GM12872 (cell line): ENCODE data around the gene ZNRF2.

Source experiments
- TF ChIP-seq, protein P1 (sequence below): IDR thresholded peaks from 3 replicates; pipeline ENCODE4 v1.5.1; 2011; ENCODE audit warnings: low read depth, mild to moderate bottlenecking, low read length, moderate library complexity; ENCODE audit not compliant: insufficient read depth

Gene ZNRF2

DNA sequence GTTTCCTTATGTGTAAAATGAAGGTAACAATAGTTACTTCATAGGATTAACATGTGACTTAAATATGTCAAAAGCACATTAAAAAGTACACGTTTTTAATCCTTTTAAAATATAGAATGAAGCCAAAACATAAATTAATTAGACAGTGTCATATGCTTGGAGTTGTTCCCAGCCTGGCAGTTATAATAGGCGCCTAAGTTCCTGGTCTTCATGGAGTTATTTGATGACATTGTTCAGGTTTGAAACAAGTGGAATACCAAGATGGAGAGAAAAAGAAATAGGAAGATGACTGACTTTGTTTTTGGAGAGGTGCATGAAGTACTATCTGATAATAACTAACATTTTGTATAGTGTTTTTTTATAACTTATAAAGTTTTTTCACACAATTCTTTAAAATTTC is 67.3 kb downstream of the ZNRF2 start:
- TF ChIP-seq, protein P1, sequence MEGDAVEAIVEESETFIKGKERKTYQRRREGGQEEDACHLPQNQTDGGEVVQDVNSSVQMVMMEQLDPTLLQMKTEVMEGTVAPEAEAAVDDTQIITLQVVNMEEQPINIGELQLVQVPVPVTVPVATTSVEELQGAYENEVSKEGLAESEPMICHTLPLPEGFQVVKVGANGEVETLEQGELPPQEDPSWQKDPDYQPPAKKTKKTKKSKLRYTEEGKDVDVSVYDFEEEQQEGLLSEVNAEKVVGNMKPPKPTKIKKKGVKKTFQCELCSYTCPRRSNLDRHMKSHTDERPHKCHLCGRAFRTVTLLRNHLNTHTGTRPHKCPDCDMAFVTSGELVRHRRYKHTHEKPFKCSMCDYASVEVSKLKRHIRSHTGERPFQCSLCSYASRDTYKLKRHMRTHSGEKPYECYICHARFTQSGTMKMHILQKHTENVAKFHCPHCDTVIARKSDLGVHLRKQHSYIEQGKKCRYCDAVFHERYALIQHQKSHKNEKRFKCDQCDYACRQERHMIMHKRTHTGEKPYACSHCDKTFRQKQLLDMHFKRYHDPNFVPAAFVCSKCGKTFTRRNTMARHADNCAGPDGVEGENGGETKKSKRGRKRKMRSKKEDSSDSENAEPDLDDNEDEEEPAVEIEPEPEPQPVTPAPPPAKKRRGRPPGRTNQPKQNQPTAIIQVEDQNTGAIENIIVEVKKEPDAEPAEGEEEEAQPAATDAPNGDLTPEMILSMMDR: no peak

DNA sequence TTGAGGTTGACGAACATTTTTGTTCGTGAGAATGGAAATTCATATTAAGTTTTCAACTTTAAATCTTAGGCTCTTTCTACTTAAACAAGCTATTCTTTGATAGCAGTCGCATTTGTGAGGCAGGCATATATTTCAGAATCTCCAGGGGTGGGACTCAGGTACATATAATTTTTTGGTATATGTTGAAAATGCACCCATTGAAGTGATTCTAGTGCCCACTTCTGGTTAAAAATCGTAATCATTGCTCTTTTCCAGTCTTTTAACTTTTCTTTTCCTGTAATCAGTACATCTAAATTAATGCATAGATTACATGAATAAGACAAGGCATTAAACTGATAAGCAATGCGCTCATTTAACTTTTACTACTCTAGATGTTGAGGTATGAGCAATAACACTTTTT is 67.8 kb downstream of the ZNRF2 start:
- TF ChIP-seq, protein P1: peak; percentile 40; the same call in 1 of the 3 replicates

DNA sequence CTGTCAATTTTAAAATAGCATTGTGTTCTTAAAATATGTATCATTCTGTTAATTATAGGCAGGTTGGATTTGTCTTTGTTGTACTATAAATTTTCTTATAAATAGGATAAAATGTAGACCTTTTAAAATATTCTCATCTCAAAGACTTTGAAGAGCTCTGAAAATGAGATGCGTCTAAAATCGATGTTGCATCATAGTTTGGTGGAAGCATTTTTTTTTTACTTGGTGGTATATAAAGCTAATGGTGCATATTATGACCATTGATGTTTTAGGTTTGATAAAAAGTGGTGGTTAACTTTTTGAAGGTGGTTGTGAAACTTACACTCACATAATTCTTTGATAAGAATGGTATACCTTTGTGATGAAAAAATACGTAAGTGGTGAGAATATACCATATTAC is 69.1 kb downstream of the ZNRF2 start:
- TF ChIP-seq, protein P1: no peak

DNA sequence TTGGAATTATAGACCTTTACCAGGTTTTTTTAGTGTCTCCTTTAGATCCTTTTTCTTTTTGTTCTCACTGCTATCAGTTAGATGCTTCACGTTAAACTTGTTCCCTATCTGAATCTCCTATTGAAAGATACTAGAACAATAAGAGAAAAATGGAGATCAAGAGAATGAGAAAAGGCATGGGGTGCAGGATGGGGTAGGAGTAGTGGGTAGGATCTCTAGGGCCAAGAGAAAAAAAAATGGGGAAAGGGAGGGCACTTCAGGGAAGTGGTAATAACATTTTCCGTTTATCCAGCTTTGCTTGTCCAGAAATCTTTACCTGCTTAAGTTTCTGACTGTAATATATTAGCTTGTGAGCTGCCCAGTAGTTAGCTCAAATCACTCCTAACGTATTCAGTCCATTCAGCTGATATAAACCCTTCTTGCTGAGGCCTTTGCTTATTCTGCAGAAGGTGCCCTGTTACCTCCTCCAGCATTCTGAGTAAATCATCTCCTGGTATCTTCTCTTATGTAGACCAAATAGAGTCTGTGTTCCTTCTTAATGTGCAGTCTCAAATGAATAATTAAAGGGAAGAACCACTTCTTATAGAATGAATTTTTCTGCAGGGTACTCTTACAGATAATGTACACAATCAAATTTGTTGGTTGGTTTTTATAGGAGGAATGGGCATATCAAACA is 69.7 kb downstream of the ZNRF2 start:
- TF ChIP-seq, protein P1: no peak

DNA sequence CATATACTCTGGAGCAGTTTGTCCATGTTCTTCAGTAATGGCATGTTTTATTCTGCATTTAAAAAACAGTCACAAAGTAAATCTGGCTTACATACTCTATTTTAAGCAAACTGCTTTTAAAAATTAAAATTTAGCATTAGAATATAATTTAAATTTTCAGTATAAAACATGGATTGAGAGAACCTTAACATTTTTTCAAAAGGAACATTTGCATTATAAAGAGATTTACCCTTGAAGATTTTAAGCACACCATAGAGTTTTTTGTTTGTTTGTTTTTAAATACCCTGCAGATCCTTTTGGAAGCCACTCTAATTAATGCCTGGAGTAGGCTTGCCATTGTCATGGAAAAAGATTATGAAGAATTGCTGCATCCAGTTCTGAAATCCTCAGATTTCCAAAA is 70.4 kb downstream of the ZNRF2 start:
- TF ChIP-seq, protein P1: no peak

DNA sequence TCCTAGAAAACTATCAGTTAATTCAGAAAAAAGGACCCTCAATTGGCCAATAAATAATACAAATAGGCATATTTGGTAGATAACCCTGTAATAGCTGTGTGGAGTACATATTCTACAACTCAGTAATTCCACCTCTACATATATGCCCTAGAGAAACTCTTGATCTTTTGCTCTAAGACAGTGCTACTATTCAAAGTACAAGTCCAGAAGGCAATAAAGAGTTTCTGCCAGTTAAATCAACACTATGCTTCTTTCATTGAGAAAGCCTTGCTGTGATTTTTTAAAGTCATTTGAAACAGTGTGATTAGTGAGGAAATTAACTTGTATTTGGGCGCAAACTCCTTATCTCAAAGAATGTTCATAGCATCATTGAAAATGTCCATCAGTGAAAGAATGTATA is 75.6 kb downstream of the ZNRF2 start:
- TF ChIP-seq, protein P1: no peak

DNA sequence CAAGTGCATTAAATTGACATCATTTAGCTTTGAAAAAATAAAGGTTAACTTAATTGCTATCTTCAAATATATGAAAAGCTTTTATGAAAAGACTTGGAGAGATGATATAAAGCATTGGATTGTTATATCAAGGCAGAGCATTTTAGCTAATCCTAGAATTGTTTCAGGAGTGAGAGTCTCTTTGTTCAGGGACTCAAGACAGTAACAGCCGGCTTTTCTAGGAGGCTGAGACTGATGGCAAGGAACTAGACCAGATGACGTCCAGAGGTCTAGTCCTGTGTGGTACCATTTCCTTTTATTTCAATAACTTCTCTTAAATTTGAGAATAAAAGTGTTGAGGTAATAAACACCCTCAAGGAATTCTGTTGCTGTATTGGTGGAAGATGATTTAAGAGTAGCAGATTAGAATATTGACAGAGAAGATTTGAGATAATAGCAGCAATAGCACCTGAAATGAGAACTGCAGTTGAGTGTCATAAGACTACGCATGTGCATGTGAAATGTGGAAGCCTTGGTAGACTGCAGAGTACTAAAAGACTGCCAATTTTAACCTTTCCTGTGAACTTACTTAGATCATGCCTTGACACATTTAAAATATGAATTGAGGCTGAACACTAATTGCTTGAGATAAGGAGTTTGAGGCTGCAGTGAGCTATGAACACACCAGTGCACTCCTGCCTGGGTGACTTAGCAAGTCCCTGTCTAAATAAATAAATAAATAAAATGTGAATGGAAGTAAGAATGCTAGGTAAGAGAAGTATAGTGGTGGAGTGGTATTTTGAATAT is 79.6 kb downstream of the ZNRF2 start:
- TF ChIP-seq, protein P1: no peak
